ENCODE data around the gene ADGRE3.

The ADGRE3 gene, protein sequence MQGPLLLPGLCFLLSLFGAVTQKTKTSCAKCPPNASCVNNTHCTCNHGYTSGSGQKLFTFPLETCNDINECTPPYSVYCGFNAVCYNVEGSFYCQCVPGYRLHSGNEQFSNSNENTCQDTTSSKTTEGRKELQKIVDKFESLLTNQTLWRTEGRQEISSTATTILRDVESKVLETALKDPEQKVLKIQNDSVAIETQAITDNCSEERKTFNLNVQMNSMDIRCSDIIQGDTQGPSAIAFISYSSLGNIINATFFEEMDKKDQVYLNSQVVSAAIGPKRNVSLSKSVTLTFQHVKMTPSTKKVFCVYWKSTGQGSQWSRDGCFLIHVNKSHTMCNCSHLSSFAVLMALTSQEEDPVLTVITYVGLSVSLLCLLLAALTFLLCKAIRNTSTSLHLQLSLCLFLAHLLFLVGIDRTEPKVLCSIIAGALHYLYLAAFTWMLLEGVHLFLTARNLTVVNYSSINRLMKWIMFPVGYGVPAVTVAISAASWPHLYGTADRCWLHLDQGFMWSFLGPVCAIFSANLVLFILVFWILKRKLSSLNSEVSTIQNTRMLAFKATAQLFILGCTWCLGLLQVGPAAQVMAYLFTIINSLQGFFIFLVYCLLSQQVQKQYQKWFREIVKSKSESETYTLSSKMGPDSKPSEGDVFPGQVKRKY

DNA sequence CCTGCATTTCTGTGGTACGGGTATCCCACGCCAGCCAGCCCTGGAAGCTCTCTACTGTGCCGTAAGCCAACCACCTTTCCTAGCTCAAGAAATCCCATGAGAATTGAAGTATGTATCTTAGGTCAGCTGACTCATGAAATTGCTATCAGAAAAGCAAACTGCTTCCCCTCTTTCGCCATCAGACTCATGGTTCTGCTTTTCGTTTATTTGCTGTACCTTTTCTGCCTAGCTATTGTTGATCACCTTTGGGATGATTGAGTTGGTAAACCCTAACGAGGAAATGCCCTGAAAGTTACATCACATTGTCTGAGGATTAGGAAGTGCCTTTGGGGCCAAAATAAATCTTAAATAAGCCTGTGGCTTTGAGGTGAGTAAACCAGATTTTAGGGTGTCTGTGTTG lies at the start of gene ADGRE3:
ADGRE3 (minus strand) TSS at position 81 of the 400 bp plus-strand sequence; CDS start at position 7, 74 bp downstream.
- peak; percentile 78 for DNase-seq

DNA sequence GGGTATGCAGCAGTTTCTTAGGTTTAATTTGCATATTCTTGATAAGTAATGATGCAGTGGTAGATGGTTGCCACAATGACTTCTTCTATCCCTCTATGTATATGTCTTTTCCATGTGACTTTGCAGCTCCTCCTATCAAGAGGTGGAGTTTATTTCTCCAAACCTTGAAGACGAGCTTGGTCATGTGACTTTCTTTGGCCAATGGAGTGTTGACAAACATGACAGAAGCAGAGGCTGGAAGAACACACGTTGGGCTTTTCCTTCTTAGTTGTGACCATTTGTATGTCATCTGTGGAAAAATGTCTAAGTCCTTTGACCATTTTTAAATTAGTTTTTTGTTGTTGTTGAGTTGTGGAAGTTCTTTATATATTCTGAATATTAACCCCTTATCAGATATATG lies 47.5 kb upstream of the ADGRE3 start:
- no peak for DNase-seq

DNA sequence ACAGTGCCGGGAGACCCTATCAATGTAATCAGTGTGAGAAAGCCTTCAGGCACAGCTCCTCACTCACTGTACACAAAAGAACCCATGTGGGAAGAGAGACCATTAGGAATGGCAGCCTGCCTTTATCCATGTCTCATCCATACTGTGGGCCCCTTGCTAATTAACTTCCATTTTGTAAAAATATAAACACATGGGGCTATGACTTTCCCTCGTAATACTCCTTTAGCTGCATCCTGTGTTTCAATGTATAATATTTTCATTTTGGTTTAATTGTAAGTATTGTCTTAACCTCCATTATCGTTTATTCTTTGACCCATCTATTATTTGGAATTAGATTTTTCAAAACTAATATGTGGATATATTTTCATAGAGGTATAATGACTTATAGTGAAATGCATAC lies 44.5 kb upstream of the ADGRE3 start:
- DNase-seq, result no peak

DNA sequence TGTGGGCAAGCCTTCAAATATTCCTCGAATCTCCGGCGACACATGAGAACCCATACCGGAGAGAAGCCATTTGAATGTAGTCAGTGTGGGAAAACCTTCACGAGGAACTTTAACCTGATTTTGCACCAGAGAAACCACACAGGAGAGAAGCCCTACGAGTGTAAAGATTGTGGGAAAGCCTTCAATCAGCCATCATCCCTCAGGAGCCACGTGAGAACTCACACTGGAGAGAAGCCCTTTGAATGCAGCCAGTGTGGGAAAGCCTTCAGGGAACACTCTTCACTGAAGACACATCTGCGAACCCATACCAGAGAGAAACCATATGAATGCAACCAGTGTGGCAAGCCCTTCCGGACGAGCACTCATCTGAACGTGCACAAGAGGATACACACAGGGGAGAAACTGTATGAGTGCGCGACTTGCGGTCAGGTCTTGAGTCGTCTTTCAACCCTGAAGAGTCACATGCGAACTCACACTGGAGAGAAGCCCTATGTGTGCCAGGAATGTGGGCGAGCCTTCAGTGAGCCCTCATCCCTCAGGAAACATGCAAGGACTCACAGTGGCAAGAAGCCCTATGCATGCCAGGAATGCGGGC lies 44.0 kb upstream of the ADGRE3 start:
- DNase-seq, result no peak

DNA sequence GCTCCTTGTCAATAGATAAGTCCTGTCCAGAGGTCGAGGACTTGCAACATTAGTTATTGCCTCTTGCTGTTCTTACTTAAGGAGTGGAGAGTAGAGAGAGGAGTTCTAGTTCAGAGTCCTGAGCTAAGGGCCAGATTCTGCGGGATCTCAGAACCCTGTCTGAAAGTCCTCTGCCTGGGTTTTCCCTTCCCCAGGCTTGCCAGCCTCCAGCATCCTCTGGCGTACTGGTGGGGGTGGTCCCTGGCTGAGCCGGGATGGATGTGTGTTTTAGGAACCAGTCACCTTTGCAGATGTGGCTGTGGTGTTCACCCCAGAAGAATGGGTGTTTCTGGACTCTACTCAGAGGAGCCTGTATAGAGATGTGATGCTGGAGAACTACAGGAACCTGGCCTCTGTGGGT lies 41.2 kb upstream of the ADGRE3 start:
- no peak for DNase-seq

DNA sequence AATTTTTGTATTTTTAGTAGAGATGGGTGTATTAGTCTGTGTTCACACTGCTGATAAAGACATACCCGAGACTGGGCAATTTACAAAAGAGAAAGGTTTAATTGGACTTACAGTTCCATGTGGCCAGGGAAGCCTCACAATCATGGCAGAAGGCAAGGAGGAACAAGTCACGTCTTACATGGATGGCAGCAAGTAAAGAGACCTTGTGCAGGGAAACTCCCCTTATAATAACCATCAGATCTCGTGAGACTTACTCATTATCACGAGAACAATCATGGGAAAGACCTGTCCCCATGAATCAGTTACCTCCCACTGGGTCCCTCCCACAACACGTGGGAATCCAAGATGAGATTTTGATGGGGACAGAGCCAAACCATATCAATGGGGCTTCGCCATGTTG lies 29.8 kb upstream of the ADGRE3 start:
- DNase-seq, result no peak

DNA sequence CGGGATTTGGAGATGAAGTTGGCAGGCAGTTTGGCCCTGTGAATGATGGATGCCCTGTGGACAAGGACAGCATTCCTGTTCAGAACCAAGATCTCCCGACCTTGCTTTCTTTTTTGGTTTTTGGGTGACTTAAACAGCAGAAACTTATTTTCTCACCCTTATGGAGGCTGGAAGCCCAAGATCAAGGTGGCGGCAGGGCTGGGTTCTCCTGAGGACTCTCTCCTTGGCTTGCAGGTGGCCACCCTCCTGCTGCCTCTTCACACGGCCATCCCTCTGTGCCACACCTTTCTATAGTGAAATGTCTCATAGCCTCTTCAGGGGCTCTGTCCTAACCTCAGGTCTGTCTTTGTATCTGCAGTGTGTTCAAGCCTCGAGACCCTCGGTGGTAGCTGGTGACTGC lies 29.2 kb upstream of the ADGRE3 start:
- DNase-seq, result no peak

DNA sequence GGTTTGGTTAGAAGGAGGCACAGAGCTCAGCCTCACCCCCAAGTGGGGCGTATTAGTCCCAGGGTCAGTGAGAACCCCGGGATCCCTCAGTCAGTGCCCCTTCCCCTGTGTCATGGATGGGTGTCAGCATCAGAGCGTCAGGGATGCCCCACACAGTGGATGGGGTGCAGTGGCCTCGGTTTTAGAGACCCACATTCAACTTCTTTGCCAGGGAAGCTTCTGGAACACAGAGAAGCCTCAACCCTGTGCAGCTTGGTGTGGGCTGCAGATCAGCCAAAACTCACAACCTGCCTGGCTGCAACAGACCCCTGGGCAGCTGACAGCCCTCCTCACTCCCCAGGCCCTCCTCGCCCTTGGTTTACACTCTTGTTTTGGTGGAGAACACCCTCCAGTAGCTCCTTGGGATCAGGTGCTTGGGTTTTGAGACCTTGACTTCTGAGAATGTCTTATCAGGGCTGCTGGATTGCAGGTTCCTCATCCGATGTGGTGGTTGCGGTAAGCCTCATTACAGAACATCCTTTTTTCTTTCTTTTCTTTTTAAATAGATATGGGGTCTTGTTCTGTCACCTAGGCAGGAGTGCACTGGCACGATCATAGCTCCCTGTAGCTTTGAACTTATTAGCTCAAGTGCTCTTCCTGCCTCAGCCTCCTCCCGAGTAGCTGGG lies 26.2 kb upstream of the ADGRE3 start:
- no peak for DNase-seq

DNA sequence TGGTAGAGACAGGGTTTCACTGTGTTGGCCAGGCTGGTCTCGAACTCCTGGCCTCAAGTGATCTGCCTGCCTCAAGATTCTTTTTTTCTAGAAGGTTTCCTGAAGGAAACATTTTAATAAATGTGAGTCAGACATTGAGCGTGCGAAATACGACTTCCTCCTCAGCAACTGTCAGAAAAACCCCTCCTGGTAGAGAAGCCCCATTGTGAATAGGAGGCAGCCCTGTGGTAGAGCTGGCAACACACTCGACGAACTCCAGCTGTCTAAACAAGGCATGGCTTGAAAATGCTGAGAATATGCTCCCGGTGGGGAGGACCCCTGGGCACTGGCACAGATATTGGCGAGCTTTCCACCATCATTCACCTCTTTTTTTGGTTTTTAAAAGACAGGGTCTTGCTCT lies 25.0 kb upstream of the ADGRE3 start:
- no peak for DNase-seq

DNA sequence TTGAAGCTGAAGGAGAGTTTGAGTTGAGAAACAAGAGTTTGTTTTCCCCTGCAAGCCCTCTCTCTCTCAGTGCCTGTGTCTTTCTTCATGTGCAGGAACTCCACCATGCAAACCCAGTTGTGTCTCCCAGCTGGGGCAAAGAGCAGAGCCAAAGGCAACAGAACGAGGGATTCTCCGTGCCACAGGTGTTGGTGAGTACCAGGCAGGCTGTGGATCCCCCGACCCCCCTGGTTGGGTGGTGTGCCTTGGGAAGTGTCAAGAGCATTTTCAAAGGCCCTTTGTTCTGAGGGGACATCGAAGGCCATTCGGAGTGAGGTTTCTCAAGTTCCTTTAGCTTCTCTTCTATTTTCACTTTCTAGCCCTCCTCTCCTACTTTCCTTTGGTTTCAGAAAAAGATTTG lies 20.8 kb upstream of the ADGRE3 start:
- no peak for DNase-seq

DNA sequence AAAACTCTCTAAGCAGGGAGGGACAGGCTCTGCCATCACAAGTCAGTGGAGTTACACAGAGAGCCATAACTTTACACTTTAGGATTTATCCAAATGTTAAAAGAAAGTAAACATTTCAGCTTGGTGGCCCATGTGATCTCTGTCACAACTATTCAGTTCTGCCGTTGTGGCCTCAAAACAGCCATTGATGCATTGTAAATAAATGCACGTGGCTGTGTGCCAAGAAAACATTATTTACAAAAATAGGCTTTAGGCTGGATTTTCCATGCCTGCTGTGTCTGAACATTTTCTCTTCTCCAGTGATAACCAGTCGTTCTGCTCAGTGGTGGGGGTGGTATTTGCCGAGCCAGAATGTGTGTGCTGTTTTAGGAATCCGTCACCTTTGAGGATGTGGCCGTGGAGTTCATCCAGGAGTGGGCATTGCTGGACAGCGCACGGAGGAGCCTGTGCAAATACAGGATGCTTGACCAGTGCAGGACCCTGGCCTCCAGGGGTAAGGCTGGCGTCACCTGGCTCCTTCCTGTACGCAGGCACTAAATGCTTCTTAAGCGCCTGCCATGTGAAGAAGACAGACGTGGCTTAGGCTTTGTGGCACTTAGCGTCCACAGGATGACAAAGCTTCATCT lies 20.1 kb upstream of the ADGRE3 start:
- DNase-seq, result no peak

DNA sequence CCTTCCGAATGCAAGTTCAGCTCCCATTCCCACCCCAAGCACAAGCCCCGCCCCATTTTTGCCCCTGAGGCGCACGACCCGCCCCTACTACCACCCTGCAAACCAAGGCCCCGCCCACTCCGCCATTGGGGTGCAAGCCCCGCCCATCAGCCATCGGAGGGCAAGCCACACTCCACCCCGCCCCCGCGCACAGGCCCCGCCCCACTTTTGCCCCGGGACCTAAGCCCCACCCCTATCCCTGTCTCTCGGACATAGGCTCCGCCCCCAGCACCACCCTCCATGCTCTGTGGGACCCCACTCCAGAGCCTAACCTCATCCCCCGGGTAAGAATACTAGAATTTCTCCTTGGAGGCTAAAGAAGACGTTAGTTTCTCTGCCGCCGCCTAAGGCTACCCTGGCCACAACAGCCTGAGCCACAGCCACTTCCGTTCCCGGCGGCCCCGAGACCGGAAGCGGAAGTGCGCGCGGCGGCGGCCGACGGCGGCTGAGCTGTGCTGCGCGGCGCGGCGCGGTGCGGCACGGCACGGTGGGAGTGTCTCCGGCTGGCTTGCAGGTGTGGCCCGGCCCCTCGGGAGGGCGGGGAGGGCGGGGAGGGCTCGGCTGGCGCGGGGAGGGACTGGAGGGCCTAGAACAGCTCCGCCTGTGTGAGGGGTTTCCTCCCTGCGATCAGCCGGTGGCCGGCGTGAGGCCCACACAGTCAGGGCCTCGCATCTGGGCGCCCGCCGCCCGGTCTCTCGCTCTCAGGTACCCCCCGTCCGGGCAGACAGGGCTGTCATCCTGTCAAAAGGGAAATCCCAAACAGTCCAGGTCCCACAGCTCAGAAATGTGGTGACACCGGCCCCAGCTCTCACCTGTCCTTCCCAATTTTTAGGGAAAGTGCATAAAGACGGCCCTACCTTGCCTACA lies 15.2 kb upstream of the ADGRE3 start, which contains the start of gene ZNF333:
ZNF333 (plus strand) TSS at position 451 of the 906 bp plus-strand sequence. CDS start 3,444 bp downstream, outside the sequence.
- DNase-seq, result peak; percentile 95

DNA sequence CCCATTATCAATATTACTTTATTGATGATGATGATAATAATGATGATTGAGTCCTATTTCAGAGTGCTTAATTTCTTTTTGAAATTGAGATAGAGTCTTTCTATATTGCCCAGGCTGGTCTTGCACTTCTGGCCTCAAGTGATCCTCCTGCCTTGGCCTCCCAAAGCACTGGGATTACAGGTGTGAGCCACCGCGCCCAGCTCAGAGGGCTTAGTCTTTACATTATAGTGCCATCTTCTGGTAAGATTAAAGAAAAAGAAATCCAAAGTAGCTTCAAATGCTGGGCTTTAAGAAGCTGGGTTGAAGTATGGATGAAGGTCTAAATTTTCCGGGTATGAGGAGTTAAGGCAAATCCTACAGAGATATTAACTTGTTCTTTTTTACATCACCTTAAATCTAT lies 11.8 kb upstream of the ADGRE3 start:
- DNase-seq, result peak; percentile 44

DNA sequence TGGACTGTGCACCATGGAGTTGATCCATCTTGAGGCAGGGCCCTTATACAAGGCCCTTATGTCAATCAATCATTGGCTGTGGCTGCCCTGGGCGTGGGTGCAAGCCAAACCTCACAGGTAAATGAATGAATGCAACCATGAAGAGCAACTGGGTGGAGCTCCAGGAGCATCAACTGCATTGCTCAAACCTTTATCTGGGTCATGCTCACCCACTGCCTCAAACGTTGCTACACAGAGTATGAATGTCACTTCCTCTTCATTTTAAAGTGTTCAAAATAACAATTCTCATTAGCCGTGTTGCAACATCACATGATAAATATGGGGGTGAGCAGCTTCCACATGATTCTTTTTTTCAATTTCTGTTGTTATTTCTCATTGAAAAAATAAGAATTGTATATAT lies 8.8 kb upstream of the ADGRE3 start:
- DNase-seq, result peak; percentile 97

DNA sequence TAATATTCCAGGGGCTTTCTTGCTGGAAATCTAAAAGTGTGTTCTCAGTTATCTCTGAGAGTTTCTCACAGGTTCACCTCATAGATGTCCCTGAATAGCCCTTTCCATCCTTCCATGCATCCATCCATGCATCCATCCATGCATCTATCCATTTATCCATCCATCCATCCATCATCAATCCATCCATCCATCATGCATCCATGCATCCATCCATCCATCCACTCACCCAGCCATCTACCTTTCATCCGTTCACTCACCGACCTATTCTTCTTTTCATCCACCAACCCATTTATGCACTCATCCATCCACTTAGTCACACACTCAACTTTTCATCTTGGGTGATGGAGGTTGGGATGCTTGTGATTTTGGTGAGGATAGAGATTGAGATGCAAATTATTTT lies 7.4 kb upstream of the ADGRE3 start:
- DNase-seq, result no peak

DNA sequence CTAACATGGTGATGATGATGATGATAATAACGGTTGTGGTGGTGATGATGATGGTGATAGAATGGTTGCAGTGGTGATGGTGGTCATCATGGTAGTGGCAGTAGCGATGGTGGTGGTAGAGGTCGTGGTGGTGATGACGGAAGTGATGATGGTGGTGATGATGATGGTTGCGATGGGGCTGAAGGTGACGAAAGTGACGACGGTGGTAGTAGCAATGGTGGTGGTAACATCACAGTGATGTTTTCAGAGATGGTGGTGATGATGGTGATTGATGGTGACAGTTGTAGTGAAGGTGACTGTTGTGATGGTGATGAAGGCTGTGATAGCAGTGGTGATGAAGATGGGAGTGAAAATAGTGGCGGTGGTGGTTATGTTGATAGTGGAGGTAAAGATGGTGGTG lies 3.6 kb upstream of the ADGRE3 start:
- no peak for DNase-seq

DNA sequence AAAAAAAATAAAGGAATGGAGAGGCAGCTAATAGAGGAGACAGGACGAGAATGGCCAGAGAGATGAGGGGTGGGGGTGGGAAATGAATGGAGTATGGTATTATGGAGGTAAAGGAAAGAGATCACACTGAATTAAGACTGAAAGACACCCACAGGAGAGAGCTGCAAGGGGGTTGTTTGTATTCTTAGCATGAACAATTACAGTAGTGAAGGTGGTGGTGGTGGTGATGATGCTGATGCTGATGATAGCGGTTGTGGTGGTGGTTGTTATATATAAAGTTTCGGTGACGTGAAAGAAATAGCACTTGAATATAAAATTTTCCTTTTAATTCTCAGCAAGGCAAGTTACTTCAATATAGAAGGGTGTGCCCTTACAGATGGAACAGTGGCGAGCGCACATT lies 2.8 kb upstream of the ADGRE3 start:
- DNase-seq, result no peak

DNA sequence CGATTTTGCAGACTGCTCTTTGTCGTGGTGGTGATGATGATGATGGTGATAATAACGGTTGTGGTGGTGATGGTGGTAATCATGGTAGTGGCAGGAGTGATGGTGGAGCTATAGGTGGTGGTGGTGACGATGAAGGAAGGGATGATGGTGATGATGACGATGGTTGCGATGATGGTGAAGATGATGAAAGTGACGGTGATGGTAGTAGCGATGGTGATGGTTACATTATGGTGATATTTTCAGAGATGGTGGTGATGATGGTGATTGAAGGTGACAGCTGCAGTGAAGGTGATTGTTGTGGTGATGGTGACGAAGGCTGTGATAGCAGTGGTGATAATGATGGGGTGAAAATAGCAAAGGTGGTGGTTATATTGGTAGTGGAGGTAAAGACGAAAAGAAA lies 2.1 kb upstream of the ADGRE3 start:
- DNase-seq, result no peak

DNA sequence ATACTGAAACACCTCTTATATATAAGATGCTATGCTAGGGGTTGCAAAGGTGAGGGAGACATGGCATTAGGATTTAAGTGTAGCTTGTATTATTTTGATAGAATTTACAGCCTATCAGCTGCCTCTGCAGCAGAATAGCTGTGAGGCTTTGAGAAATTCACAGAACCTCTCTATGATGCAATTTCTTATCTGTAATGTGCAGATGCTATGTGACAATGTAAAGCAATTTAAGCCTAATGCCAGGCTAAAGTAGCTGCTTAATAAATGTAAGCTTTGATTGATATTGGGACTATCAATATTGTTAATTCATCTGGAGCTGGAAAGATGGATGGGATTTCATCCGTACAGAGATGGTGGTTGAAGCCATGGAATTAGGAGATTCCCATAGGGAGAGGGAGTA lies 1.6 kb downstream of the ADGRE3 start:
- DNase-seq, result peak; percentile 48

DNA sequence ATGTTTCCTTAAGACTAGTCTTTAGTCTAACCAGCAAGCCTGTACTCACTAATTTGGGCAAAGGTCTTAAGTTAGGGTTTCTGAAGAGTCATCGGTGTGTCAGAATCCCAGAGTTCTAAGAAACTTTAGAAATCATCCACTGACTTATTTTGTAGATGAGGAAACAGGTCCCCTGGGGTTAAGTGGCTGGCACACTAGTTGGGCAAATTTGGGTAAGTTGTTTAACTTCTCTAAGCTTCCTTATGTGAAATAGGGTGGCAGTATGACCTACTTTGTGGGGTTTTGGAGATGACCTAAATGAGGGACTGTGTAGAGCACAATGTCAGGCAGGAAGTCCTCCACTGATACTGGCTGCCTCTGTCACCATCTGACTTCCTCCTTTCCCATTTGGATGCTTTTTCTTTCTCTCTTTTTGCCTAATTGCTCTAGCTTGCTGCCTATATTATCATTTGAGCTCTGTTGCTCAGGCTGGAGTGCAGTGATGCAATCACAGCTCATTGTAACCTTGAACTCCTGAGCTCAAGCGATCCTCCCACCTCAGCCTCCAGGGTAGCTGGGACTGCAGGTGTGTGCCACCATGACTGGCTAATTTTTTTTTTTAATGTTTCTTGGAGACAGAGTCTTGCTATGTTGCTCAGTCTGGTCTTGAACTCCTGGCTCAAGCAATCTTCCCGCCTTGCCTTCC lies 2.3 kb downstream of the ADGRE3 start:
- DNase-seq, result peak; percentile 97

DNA sequence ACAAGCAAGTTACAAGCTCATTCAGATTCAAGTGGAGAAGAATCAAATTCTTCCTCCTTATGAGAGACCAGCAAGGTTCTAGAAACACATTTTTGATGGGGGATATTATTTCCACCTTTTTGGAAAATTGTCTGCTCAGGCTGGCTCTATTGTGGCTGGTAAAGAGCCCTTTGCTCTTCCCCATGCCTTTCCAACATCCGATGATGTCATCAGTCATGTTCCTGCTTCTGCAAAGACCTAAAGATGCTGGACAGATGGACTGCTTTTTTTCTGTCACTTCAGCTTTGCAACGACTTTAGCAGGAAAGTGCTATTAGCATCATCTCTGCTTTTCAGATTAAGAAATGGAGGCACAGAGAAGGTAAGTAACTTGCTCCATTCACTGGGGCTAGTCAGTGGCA lies 4.2 kb downstream of the ADGRE3 start:
- DNase-seq, result no peak

Measured in inflammatory macrophage treated with lipopolysaccharide for 4 hours (primary cell).